HG03045 (cell line): ENCODE measurements around the gene KCNC2.

Experiments used
- ATAC-seq: cut with Tn5 transposase; IDR thresholded peaks from one replicate; pipeline ENCODE4 v1.9.1; 2021; ENCODE audit warnings: mild to moderate bottlenecking, moderate library complexity; ENCODE audit not compliant: unreplicated experiment

KCNC2 gene

GRCh38 chr12:75065482-75065881 is 144.2 kb downstream of the KCNC2 start:
- ATAC-seq: no peak

- no peak for ATAC-seq
Observed at GRCh38 chr12:75062691-75063090, 146.9 kb downstream of the KCNC2 start.

- no peak for ATAC-seq
Observed at GRCh38 chr12:75058228-75058627, 151.4 kb downstream of the KCNC2 start.

GRCh38 chr12:75048767-75049166 is 160.9 kb downstream of the KCNC2 start:
- ATAC-seq: no peak

- no peak for ATAC-seq
Observed at GRCh38 chr12:75047885-75048525, 161.6 kb downstream of the KCNC2 start.

- no peak for ATAC-seq
Observed at GRCh38 chr12:75042125-75042524, 167.5 kb downstream of the KCNC2 start.

- ATAC-seq: no peak
Observed at GRCh38 chr12:75041472-75041871, 168.2 kb downstream of the KCNC2 start.

- no peak for ATAC-seq
Observed at GRCh38 chr12:75020068-75020557, 189.5 kb downstream of the KCNC2 start.

- ATAC-seq: no peak
Observed at GRCh38 chr12:75011120-75011519, 198.5 kb downstream of the KCNC2 start.

GRCh38 chr12:75007133-75007532 is 202.5 kb downstream of the KCNC2 start:
- ATAC-seq: no peak

- ATAC-seq: no peak
Observed at GRCh38 chr12:75000120-75000519, 209.5 kb downstream of the KCNC2 start.

GRCh38 chr12:74999474-74999873 is 210.2 kb downstream of the KCNC2 start:
- no peak for ATAC-seq
